ENCODE measurements around the gene ARPP21. TPM values are rescaled to one million over a fixed set of nuclear protein-coding genes. Genes with fewer than 3 reads are reported as not detected.

ARPP21 gene
- not detected for total RNA-seq

GRCh38 chr3:35639254-35640186 lies at the start of gene ARPP21:
ARPP21 (plus strand) TSS chr3:35639525; CDS start chr3:35681752, 42,227 bp downstream.
- intact Hi-C loops (cut with DNase I) = no loop called here
- Histone ChIP-seq H3K4me3 (peak within 1 kb of the TSS; percentile 38 to 71), H3K36me3 (no peaks in the 10 kb centered on the region), H3K4me1 (peaks cover 0 to 3% of the 10 kb centered on the region in 2 donors), H3K27ac (peak within 1 kb of the TSS in 1 of 2 donors; percentile 18), H3K27me3 (no peaks in the 10 kb centered on the region), H3K9me3 (no peaks in the 10 kb centered on the region)
- TF ChIP-seq CTCF (IDR thresholded peaks at IDR 0.05) = no peak
- peak in 1 of 2 donors; percentile 62 for DNase-seq (ENCODE audit: low spot score in 2 of 2)

- no peak for TF ChIP-seq CTCF (IDR thresholded peaks at IDR 0.05)
- Histone ChIP-seq H3K36me3 (no peaks in the 10 kb centered on the region), H3K4me3 (no peak overlapping the region), H3K9me3 (no peaks in the 10 kb centered on the region), H3K27me3 (no peaks in the 10 kb centered on the region), H3K27ac (no peak overlapping the region), H3K4me1 (no peaks in the 10 kb centered on the region)
- intact Hi-C loops (cut with DNase I) = no loop called here
- no peak for DNase-seq (ENCODE audit: low spot score in 2 of 2)
Observed at GRCh38 chr3:35592589-35593295, 46.6 kb upstream of the ARPP21 start.

- intact Hi-C loops (cut with DNase I) = no loop called here
- TF ChIP-seq CTCF (IDR thresholded peaks at IDR 0.05) = no peak
- H3K4me3 ChIP-seq = no peak overlapping the region
Observed at GRCh38 chr3:35594739-35595138, 44.6 kb upstream of the ARPP21 start.

GRCh38 chr3:35596335-35596995 lies 42.9 kb upstream of the ARPP21 start:
- Histone ChIP-seq H3K27me3 (no peaks in the 10 kb centered on the region), H3K36me3 (no peaks in the 10 kb centered on the region), H3K4me1 (no peaks in the 10 kb centered on the region), H3K4me3 (no peak overlapping the region), H3K27ac (no peak overlapping the region), H3K9me3 (no peaks in the 10 kb centered on the region)
- no peak for TF ChIP-seq CTCF (IDR thresholded peaks at IDR 0.05)
- intact Hi-C loops (cut with DNase I) = no loop called here
- no peak for DNase-seq (ENCODE audit: low spot score in 2 of 2)

More at GRCh38 chr3:35594739-35595138, 44.6 kb upstream of the ARPP21 start:
- no peak overlapping the region for H3K27ac ChIP-seq
- no peaks in the 10 kb centered on the region for H3K9me3 ChIP-seq
- no peak for DNase-seq (ENCODE audit: low spot score in 2 of 2)
- H3K27me3 ChIP-seq = no peaks in the 10 kb centered on the region
- H3K4me1 ChIP-seq = no peaks in the 10 kb centered on the region
- H3K36me3 ChIP-seq = no peaks in the 10 kb centered on the region

GRCh38 chr3:35597490-35597889 lies 41.8 kb upstream of the ARPP21 start:
- Histone ChIP-seq H3K27me3 (no peaks in the 10 kb centered on the region), H3K4me3 (no peak overlapping the region), H3K4me1 (no peaks in the 10 kb centered on the region), H3K27ac (no peak overlapping the region), H3K9me3 (no peaks in the 10 kb centered on the region), H3K36me3 (no peaks in the 10 kb centered on the region)
- intact Hi-C loops (cut with DNase I) = no loop called here
- TF ChIP-seq CTCF (IDR thresholded peaks at IDR 0.05) = no peak
- DNase-seq (ENCODE audit: low spot score in 2 of 2) = no peak
